ENCODE measurements around the gene FGF13.

The FGF13 gene

DNA sequence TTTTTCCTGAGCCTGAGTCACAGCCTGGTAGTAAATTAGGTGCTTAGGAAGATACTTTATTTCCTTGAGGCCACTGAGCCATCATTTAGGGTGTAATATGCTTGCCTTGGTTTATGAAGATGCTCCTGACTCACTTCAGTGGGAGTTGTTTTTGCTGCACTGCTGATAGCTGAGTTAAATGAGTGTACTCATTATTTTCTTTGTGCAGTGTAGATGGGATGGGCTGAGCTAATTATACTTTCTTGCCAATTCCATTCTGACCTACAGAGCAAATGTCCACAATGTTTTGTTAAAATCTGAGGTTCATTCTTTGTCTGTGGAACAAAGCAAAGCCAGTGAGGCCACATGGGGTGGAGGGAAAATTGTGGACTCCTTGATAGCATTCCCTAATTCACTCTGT, 60.0 kb downstream of the FGF13 start:
- no peak for DNase-seq

DNA sequence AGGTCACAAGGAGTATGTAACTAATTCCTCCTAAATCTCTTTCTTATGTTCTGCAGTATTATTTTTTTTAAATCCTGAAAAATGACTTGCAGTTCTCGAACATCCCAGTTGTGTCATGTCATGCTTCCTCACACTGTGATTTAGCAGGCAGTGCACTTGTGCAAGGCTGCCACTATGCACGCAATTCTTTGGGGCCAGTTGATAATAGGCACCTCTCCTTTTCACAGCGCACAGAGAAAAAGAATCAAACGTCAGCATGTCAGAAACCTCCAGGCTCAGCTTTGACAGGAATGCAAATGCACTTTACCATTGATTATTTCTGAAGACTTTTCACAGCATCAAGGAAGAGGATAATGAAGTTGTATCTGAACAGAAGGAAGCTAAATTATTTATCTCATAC, 62.9 kb downstream of the FGF13 start:
- no peak for DNase-seq

DNA sequence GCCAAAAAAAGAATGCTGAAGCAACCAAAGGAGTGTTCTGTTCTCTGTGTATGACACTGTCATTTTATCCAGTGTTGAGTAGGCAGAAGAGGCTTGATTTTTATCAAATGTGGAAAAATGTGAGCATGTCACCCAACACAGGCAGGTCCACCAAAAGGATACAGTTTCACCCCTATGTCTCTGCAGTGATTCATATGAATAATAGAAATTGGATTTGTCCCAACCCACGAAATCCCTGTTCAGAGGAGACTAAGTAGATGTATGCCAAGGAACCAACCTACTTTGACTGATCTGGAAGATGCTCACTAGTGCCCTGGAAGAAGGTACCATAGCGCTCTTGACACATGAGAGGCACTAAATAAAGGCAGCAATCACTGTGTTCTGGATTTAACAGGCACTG, 72.5 kb downstream of the FGF13 start:
- no peak for DNase-seq

All from NCI-H1417 treated with DMSO at 0.1 percent for 48 hours (cell line).